ENCODE measurements around the gene C10orf71.

- no peak for TF ChIP-seq CTCF (IDR thresholded peaks at IDR 0.05)
- TF ChIP-seq POLR2A (IDR thresholded peaks at IDR 0.05) = no peak
- no peak for TF ChIP-seq POLR2AphosphoS5 (IDR thresholded peaks at IDR 0.05)
Measured at GRCh38 chr10:49329146-49329505, 30.2 kb downstream of the C10orf71 start.

Data from breast epithelium (tissue), 3 donors.